ENCODE data around the gene RBBP8.

RBBP8 gene

GRCh38 chr18:23071285-23071684, 138.2 kb downstream of the RBBP8 start:
- H3K4me3 ChIP-seq (ENCODE audit: low read depth, low read length) = no peak overlapping the region
- peak; percentile 56 for DNase-seq (ENCODE audit: low read depth)
- TF ChIP-seq CTCF (conservative IDR thresholded peaks at IDR 0.05; ENCODE audit: low read depth, low read length) = no peak

GRCh38 chr18:23072079-23072478, 139.0 kb downstream of the RBBP8 start:
- TF ChIP-seq CTCF (conservative IDR thresholded peaks at IDR 0.05; ENCODE audit: low read depth, low read length) = no peak
- no peak overlapping the region for H3K4me3 ChIP-seq (ENCODE audit: low read depth, low read length)
- DNase-seq (ENCODE audit: low read depth) = no peak

DNA sequence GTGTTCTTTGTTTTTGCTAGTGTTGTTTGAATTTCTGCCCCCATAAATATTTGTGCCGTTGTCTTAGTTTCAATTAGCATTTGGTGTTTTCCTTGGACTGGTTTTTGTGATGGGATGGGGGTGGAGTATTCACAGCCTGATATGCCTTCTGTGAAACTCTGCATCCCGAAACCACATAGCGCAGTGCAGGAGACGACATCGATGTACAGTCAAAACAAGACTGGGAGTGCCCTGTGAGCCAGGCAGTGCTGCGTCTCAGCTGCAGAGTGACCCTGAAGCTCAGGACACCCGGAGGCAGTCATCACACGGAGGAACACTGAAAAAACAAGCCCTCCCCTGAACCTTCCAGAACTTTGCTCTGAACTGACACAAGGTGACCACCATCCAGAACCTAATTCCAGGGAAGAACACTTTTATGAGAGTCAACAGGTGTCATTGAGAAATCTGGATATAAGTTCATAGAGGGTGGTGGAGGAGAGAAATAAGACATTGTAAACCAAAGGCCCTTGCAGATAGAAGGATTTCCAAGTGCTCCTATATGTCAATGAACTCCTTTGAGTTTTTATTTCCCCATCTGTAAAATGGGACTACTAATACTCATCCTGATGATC, 141.0 kb downstream of the RBBP8 start:
- H3K4me3 ChIP-seq (ENCODE audit: low read depth, low read length) = no peak overlapping the region
- no peak for TF ChIP-seq CTCF (conservative IDR thresholded peaks at IDR 0.05; ENCODE audit: low read depth, low read length)
- peak; percentile 52 for DNase-seq (ENCODE audit: low read depth)

All from choroid plexus epithelial cell (primary cell).